ENCODE results near the gene AP3D1.
A peak's percentile ranks its signal among the peaks of the same experiment; 100 is the strongest.
"Not testable (repeated sequence)": the region's sequence is repeated elsewhere in the genome, so short reads cannot be mapped to it uniquely, and the experiment has no call there.

The AP3D1 gene

GRCh38 chr19:2112516-2113320, 38.6 kb downstream of the AP3D1 start:
- no peak for DNase-seq (ENCODE audit: low read depth in 2 of 3, low spot score in 1 of 3)

DNA sequence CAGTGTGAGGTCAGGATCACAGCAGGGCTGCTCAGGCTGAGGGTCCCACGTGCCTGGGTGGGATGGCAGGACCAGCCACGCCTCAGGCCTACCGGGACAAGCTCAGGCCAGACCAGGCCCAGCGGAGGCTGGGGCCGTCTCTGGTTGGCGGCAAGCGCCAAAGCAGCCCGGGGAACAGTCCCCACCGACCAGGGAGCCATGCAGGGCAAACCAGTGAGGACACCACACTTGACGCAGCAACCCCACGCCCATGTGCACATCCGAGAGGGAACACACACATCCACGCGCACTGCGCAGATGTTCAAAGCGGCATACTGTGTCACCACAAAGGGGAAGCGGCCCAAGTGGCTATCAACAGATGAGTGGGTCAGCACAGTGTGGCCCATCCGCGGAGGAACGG, 39.5 kb downstream of the AP3D1 start:
- DNase-seq (ENCODE audit: low read depth in 2 of 3, low spot score in 1 of 3): no peak

GRCh38 chr19:2111425-2111824, 39.9 kb downstream of the AP3D1 start:
- DNase-seq (ENCODE audit: low read depth in 2 of 3, low spot score in 1 of 3): no peak

GRCh38 chr19:2110822-2111221, 40.5 kb downstream of the AP3D1 start:
- DNase-seq (ENCODE audit: low read depth in 2 of 3, low spot score in 1 of 3): no peak

DNA sequence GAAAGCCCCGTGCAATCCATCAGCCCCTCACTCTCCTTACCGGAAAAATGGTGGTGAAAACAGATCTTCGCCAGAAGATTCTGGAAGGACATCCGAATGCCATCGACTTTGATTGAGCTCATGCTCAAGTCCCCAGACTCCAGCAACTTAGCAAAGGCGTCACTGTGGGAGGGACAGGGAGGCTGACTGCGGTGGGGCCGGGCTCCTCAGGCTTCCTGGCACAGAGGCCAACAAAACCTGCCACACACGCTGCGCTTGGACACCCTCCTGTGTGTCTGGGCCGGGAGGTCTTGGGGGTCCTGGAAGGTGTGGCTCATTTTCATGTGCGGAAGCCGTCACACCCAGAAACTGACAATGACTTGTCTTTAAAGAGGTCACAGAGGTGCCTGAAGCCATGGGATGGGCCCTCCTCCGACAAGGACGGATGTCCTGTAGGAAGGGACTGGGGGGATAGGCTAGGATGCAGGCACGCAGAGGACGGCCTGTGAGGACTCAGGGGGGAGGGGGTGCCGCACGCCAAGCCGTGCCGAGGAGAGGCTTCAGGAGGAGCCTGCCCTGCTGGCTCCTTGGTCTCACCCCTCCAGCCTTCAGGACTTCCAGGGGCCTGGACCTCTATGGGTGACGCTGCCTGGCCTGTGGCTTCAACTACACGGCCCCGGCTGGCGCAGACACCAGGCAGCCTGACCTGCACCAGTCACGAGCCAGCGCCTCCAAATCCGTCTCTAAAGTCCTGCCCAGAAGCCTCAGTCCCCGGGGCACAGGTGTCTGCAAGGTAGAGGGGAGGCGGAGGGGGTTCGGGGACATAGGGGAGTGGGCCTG, 42.1 kb downstream of the AP3D1 start:
- no peak for DNase-seq (ENCODE audit: low read depth in 2 of 3, low spot score in 1 of 3)

- DNase-seq (ENCODE audit: low read depth in 2 of 3, low spot score in 1 of 3): no peak
These were observed 42.9 kb downstream of the AP3D1 start for GRCh38 chr19:2108251-2109016.

DNA sequence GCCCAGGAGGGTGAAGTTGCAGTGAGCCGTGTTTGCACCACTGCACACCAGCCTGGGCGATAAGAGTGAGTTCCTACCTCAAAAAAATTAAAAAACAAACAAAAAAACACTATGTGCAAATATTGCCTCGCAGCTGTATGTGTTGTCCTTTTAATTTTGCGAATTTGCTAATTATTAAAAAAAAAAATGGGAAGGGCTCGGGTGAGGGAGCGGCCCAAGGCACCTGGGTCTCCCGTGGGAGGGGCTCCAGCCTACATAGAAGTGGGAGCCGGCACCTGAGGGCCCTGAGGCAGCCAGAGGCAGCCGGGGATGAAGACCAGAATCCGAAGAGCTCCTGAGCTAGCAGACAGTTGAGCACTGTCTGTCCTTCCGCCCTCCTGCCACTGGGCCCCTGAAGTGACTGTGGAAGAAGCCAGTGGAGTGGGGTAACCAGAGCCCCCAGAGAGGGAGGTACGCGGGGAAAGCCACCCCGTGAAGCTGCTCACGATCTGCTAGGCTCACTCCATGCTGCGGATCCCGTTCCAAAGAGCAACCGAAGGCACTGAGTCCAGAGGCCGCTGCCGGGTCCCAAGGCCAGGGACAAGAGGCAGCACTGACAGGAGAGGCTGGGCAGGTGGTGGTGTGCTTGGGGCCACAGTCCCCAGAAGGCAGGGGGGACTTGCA, 48.2 kb downstream of the AP3D1 start:
- no peak for DNase-seq (ENCODE audit: low read depth in 2 of 3, low spot score in 1 of 3)

- DNase-seq (ENCODE audit: low read depth in 2 of 3, low spot score in 1 of 3): no peak
These were observed 49.7 kb downstream of the AP3D1 start for GRCh38 chr19:2101417-2102335.

DNA sequence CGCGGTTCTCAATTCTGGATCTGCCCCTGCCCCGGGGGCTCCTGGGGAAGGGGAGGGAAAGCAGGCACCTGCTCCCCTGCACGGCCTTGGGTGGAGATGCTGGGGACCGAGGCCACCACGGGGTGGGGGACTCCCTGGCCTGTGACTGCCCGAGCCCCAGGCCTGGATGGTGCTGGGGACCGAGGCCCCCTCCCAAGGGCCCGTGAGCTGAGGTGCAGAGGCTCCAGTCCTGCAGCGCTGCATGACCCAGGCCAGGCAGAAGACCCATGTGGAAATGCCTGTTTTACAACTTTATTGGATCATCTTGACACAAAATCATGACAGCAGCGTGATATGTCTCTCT, 50.7 kb downstream of the AP3D1 start:
- no peak for DNase-seq (ENCODE audit: low read depth in 2 of 3, low spot score in 1 of 3)

GRCh38 chr19:2099937-2100718, 51.2 kb downstream of the AP3D1 start:
- DNase-seq (ENCODE audit: low read depth in 2 of 3, low spot score in 1 of 3): no peak

DNA sequence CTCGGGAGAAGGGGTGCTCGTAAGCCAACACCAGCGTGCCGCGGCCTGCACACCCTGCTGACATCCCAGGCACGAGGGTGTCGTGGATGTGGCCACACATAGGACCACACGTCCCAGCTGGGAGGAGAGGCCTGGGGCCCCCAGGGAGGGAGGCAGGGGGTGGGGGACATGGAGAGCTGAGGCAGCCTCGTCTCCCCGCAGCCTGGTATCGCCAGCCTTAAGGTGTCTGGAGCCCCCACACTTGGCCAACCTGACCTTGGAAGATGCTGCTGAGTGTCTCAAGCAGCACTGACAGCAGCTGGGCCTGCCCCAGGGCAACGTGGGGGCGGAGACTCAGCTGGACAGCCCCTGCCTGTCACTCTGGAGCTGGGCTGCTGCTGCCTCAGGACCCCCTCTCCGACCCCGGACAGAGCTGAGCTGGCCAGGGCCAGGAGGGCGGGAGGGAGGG, 52.3 kb downstream of the AP3D1 start:
- no peak for DNase-seq (ENCODE audit: low read depth in 2 of 3, low spot score in 1 of 3)

DNA sequence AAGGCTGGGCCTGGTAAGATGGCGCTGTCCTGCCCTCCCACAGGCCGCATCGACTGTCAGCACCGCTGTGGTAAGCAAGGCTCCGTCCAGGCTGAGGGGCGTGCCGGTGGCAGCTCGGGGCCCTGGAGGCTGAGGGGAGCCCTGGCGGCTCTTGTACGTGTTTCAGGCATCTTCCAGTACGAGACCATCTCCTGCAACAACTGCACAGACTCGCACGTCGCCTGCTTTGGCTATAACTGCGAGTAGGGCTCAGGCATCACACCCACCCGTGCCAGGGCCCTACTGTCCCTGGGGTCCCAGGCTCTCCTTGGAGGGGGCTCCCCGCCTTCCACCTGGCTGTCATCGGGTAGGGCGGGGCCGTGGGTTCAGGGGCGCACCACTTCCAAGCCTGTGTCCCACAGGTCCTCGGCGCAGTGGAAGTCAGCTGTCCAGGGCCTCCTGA, 53.5 kb downstream of the AP3D1 start:
- no peak for DNase-seq (ENCODE audit: low read depth in 2 of 3, low spot score in 1 of 3)

GRCh38 chr19:2097203-2097885, 54.0 kb downstream of the AP3D1 start:
- DNase-seq (ENCODE audit: low read depth in 2 of 3, low spot score in 1 of 3): no peak

- DNase-seq (ENCODE audit: low read depth in 2 of 3, low spot score in 1 of 3): peak; percentile 100
These were observed 54.7 kb downstream of the AP3D1 start, which contains the start of gene IZUMO4 for GRCh38 chr19:2096480-2097202. Gene IZUMO4, plus strand, starts transcription at chr19:2096915. Its CDS starts 31 bp downstream, at chr19:2096946.

GRCh38 chr19:2096034-2096479, 55.3 kb downstream of the AP3D1 start, which contains the start of gene MOB3A:
Gene MOB3A, minus strand, starts transcription at chr19:2096326. Its CDS starts 17,766 bp downstream, at chr19:2078560.
- peak in 2 of 3 donors; percentile 65 to 81 for DNase-seq (ENCODE audit: low read depth in 2 of 3, low spot score in 1 of 3)

DNA sequence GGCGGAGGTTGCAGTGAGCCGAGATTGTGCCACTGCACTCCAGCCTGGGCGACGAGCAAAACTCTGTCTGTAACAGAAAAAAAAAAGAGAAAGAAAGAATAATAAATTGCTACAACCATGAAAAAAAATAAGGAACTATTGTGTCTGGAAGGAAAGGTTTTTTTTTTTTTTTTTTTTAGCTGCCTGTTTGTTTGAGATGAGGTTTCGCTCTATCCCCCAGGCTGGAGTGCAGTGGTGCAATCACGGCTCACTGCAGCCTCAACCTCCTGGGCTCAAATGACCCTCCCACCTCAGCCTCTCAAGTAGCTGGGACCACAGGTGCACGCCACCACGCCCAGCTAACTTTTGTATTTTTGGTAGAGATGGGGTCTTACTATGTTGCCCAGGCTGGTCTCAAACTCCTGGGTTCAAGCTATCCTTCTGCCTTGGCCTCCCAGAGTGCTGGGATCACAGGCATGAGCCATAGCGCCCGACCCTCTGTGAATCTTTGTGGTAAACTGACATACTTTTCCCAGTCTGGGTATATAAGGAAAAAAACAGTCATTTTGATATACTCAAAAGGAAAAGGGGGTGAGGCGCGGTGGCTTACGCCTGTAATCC, 59.3 kb downstream of the AP3D1 start:
- not testable (repeated sequence) for DNase-seq (ENCODE audit: low read depth in 2 of 3, low spot score in 1 of 3)

DNA sequence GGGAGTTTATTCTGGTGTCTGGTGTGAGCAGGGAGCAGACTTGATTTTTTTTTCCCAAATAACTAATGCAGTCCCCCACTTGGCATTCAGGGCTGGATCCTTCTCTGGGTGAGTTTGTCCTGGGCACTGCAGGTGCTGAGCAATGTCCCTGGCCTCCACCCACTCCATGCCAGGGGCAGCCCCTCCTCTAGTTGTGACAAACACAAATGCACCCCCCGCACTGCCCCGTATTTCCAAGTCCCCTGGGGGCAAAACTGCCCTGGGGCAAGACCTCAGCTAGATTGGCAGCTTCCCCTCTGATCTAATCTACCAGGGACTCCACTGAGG, 61.7 kb downstream of the AP3D1 start:
- DNase-seq (ENCODE audit: low read depth in 2 of 3, low spot score in 1 of 3): no peak
